SK-N-SH treated with all-trans-retinoic acid at 6 μM for 48 hours (cell line): Measurements from ENCODE around the gene DPYD.

ENCODE experiments used
- ATAC-seq: fragments of 200-7000 bp; cut with Tn5 transposase; 3 replicates; pipeline ENCODE4 v1.9.1; 2020; ENCODE audit warnings: mild to moderate bottlenecking, moderate library complexity
- ARNTL ChIP-seq: fragments of 450-650 bp; formaldehyde crosslinking; IDR thresholded peaks from 2 replicates; pipeline ENCODE4 v1.5.0; 2020; ENCODE audit warnings: low read depth, mild to moderate bottlenecking, moderate library complexity, borderline replicate concordance
- BACH2 ChIP-seq: fragments of 250-450 bp; sonication (Bioruptor Pico); IDR thresholded peaks from 2 replicates; pipeline ENCODE4 v1.9.0; 2021; ENCODE audit warnings: mild to moderate bottlenecking, borderline replicate concordance
- ESRRG ChIP-seq: fragments of 250-450 bp; sonication (Bioruptor Pico); IDR thresholded peaks from 2 replicates; pipeline ENCODE4 v1.6.1; 2021; ENCODE audit warnings: mild to moderate bottlenecking
- GLIS3 ChIP-seq: fragments of 250-450 bp; sonication (Bioruptor Pico); IDR thresholded peaks from 2 replicates; pipeline ENCODE4 v1.5.0; 2020; ENCODE audit warnings: mild to moderate bottlenecking, moderate library complexity
- ISL1 ChIP-seq: fragments of 250-450 bp; sonication (Bioruptor Pico); IDR thresholded peaks from 2 replicates; pipeline ENCODE4 v2.1.2; 2022; ENCODE audit warnings: mild to moderate bottlenecking, moderate library complexity
- PATZ1 ChIP-seq: fragments of 250-450 bp; sonication (Bioruptor Pico); IDR thresholded peaks from 2 replicates; pipeline ENCODE4 v1.8.0; 2020; ENCODE audit warnings: mild to moderate bottlenecking, moderate library complexity, borderline replicate concordance
- PPARA ChIP-seq: fragments of 250-450 bp; sonication (Bioruptor Pico); IDR thresholded peaks from 2 replicates; pipeline ENCODE4 v1.5.0; 2020; ENCODE audit warnings: mild to moderate bottlenecking, borderline replicate concordance
- RARB ChIP-seq: fragments of 250-450 bp; sonication (Bioruptor Pico); IDR thresholded peaks from 2 replicates; pipeline ENCODE4 v1.8.0; 2021; ENCODE audit warnings: mild to moderate bottlenecking, moderate library complexity
- SNAI2 ChIP-seq: fragments of 250-450 bp; sonication (Bioruptor Pico); IDR thresholded peaks from 2 replicates; pipeline ENCODE4 v1.5.0; 2020; ENCODE audit warnings: mild to moderate bottlenecking, moderate library complexity
- TCF4 ChIP-seq: fragments of 250-450 bp; sonication (Bioruptor Pico); IDR thresholded peaks from 2 replicates; pipeline ENCODE4 v1.8.0; 2021; ENCODE audit warnings: mild to moderate bottlenecking, moderate library complexity, borderline replicate concordance
- TSHZ2 ChIP-seq: fragments of 250-450 bp; sonication (Bioruptor Pico); IDR thresholded peaks from 2 replicates; pipeline ENCODE4 v1.5.0; 2020; ENCODE audit warnings: mild to moderate bottlenecking, moderate library complexity
- ZC3H10 ChIP-seq: fragments of 250-450 bp; sonication (Bioruptor Pico); IDR thresholded peaks from 2 replicates; pipeline ENCODE4 v1.5.1; 2021; ENCODE audit warnings: mild to moderate bottlenecking, moderate library complexity
- ZFP3 ChIP-seq: fragments of 250-450 bp; sonication (Bioruptor Pico); IDR thresholded peaks from 2 replicates; pipeline ENCODE4 v1.5.0; 2020; ENCODE audit warnings: mild to moderate bottlenecking, moderate library complexity
- ZFP30 ChIP-seq: fragments of 450-650 bp; formaldehyde crosslinking; IDR thresholded peaks from 2 replicates; pipeline ENCODE4 v1.5.0; 2022; ENCODE audit warnings: mild to moderate bottlenecking, moderate library complexity
- ZNF565 ChIP-seq: fragments of 450-650 bp; formaldehyde crosslinking; conservative IDR thresholded peaks from 2 replicates; pipeline ENCODE4 v1.5.0; 2020; ENCODE audit warnings: low read depth, mild to moderate bottlenecking, moderate library complexity
- ZNF70 ChIP-seq: fragments of 450-650 bp; formaldehyde crosslinking; IDR thresholded peaks from 2 replicates; pipeline ENCODE4 v1.5.0; 2020; ENCODE audit warnings: mild to moderate bottlenecking, moderate library complexity
- ZNF8 ChIP-seq: fragments of 450-650 bp; formaldehyde crosslinking; IDR thresholded peaks from 2 replicates; pipeline ENCODE4 v1.5.0; 2020; ENCODE audit warnings: mild to moderate bottlenecking, moderate library complexity
- TF ChIP-seq, protein P1 (sequence below): fragments of 250-450 bp; sonication (Bioruptor Pico); IDR thresholded peaks from 2 replicates; pipeline ENCODE4 v1.5.1; 2020; ENCODE audit warnings: low read depth, mild to moderate bottlenecking, moderate library complexity
- TF ChIP-seq, protein P2 (sequence below): fragments of 250-450 bp; sonication (Bioruptor Pico); IDR thresholded peaks from 2 replicates; pipeline ENCODE4 v1.5.1; 2021; ENCODE audit warnings: mild to moderate bottlenecking, moderate library complexity

Gene DPYD

GRCh38 chr1:97943354-97943753 is 22.5 kb upstream of the DPYD start:
- peak; percentile 91 for ATAC-seq
- TF ChIP-seq TCF4 (CRISPR knock-in tag) = peak; percentile 50; the same call in 1 of the 2 replicates
- no peak for TF ChIP-seq ISL1 (CRISPR knock-in tag)
- TF ChIP-seq, all 23 proteins: peak for 1

DNA sequence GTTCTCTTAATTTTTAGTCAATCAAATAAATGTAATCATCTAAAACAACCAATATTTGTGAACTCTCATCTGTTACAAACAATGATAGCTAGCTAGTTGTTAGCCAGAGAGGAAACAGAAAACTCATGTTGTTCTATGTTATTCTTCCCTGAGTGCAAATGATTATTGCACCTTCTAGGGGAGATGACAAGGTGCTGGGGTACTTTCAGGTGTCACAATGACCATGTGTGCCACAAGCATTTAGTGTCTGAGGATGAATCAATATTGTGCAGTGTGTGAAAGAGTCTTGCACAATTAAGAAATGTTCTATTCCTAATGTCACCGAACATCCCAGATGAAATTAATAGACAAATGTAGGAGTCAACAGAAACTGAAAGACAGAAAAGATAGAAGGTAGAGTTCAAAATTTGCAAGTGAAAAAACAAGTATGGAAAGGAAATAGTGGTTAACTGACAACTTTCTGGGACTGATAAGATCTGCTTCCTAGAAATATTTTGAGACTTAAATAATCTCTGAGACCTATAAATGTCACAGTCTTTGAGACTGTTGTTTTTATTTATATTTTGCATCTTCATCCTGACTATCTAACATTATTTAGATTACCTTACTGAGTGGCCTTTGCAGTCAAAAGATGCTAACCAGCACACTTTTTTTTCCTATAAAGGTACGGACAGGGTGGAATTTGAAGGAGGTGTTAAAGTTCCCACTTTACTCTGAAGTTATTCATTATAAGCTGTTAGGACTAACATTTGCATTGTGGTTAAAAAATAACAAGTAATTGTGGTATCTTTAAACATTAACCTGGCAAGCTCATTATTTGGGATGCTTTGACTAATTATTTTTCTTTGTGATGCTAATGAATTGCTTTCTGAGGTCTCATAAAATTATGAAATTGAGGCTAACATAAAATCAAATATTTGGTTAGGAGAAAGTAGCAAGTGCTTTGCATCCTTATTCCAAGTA is 21.6 kb upstream of the DPYD start:
- ATAC-seq = no peak
- TF ChIP-seq TSHZ2 (CRISPR knock-in tag) (no peak), RARB (CRISPR knock-in tag) (no peak), ZNF70 (CRISPR knock-in tag) (no peak), ISL1 (CRISPR knock-in tag) (no peak), ARNTL (CRISPR knock-in tag) (no peak), ZC3H10 (no peak)
- TF ChIP-seq, protein P1, sequence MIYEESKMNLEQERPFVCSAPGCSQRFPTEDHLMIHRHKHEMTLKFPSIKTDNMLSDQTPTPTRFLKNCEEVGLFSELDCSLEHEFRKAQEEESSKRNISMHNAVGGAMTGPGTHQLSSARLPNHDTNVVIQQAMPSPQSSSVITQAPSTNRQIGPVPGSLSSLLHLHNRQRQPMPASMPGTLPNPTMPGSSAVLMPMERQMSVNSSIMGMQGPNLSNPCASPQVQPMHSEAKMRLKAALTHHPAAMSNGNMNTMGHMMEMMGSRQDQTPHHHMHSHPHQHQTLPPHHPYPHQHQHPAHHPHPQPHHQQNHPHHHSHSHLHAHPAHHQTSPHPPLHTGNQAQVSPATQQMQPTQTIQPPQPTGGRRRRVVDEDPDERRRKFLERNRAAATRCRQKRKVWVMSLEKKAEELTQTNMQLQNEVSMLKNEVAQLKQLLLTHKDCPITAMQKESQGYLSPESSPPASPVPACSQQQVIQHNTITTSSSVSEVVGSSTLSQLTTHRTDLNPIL (CRISPR knock-in tag) = no peak
- TF ChIP-seq, protein P2, sequence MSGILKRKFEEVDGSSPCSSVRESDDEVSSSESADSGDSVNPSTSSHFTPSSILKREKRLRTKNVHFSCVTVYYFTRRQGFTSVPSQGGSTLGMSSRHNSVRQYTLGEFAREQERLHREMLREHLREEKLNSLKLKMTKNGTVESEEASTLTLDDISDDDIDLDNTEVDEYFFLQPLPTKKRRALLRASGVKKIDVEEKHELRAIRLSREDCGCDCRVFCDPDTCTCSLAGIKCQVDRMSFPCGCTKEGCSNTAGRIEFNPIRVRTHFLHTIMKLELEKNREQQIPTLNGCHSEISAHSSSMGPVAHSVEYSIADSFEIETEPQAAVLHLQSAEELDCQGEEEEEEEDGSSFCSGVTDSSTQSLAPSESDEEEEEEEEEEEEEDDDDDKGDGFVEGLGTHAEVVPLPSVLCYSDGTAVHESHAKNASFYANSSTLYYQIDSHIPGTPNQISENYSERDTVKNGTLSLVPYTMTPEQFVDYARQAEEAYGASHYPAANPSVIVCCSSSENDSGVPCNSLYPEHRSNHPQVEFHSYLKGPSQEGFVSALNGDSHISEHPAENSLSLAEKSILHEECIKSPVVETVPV (CRISPR knock-in tag) = no peak

- no peak for TF ChIP-seq PATZ1 (CRISPR knock-in tag)
- no peak for TF ChIP-seq TCF4 (CRISPR knock-in tag)
- no peak for TF ChIP-seq RARB (CRISPR knock-in tag)
- TF ChIP-seq, protein P1 (CRISPR knock-in tag) = no peak
- no peak for TF ChIP-seq TSHZ2 (CRISPR knock-in tag)
- TF ChIP-seq ESRRG (CRISPR knock-in tag) = no peak
- ATAC-seq = peak; percentile 67
Measured at GRCh38 chr1:97938285-97938642, 17.4 kb upstream of the DPYD start.

DNA sequence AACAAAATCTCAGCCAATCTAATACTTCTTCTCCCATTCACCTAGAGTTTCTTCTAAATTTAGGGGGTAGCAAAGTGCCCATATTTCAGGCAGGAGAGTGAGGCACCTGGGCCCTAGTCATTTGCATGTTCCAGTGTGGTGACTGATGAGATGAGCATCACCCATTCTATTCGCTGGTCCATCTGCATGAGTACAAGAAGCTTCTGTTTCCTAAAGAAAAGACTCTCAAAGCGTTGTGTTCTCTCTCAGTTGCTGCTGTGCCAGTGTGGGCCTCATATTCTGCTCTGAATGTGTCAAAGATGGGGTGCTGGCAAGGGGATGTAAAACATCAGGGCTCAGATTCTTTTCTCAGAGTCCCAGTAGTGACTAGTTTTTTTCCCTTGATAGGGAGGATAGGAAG is 16.1 kb upstream of the DPYD start:
- no peak for ATAC-seq
- TF ChIP-seq RARB (CRISPR knock-in tag) (no peak), SNAI2 (CRISPR knock-in tag) (no peak), ZNF8 (no peak), PPARA (CRISPR knock-in tag) (no peak), ISL1 (CRISPR knock-in tag) (no peak), GLIS3 (CRISPR knock-in tag) (no peak), ZNF565 (CRISPR knock-in tag) (no peak), ZFP3 (CRISPR knock-in tag) (no peak), ZFP30 (CRISPR knock-in tag) (no peak), ZNF70 (CRISPR knock-in tag) (no peak), BACH2 (CRISPR knock-in tag) (no peak)
- TF ChIP-seq, protein P1 (CRISPR knock-in tag) = no peak
